Measurements from ENCODE around the gene ZNF423.

- TF ChIP-seq CTCF (IDR thresholded peaks at IDR 0.05 in 8 of 11, conservative IDR thresholded peaks at IDR 0.05 in 3 of 11): no peak
- TF ChIP-seq POLR2AphosphoS5 (IDR thresholded peaks at IDR 0.05): no peak
Measured at GRCh38 chr16:49499869-49500610, 355.9 kb downstream of the ZNF423 start.
